Thoracic aorta (tissue), 2 donors: Measurements from ENCODE around the gene SUPT5H. TPM values are rescaled to one million over a fixed set of nuclear protein-coding genes. Genes with fewer than 3 reads are reported as not detected.

Experiments used
- ATAC-seq: fragments of 150-250 bp; one replicate; pipeline ENCODE4 v1.8.0; 2017; ENCODE audit warnings: low read depth; ENCODE audit not compliant: insufficient number of reproducible peaks, low FRiP score
- DNase-seq: peaks from one replicate; pipeline ENCODE4 v3.0.0-alpha.2; 2020; ENCODE audit warnings: low spot score
- H3K27ac ChIP-seq, 2 donors: fragments of 200-600 bp; sonication (generic); 1 replicate in 1 of 2; 2 replicates in 1 of 2; pipeline ENCODE4 v1.5.1; 2016; ENCODE audit warnings: mild to moderate bottlenecking in 2 of 2, moderate library complexity in 2 of 2
- H3K27me3 ChIP-seq: fragments of 200-600 bp; sonication (generic); replicated peaks from 2 replicates; pipeline ENCODE4 v1.6.0; 2016; ENCODE audit warnings: mild to moderate bottlenecking; ENCODE audit not compliant: insufficient read depth
- H3K36me3 ChIP-seq: fragments of 200-600 bp; sonication (generic); one replicate; pipeline ENCODE4 v1.5.1; 2016
- H3K4me1 ChIP-seq, 2 donors: fragments of 200-600 bp; sonication (generic); 1 replicate in 1 of 2; 2 replicates in 1 of 2; pipeline versions ENCODE4 v1.5.1 to v1.6.0; 2016; ENCODE audit warnings: low read depth in 2 of 2, mild to moderate bottlenecking in 1 of 2; ENCODE audit not compliant: control insufficient read depth in 1 of 2
- H3K4me3 ChIP-seq: fragments of 200-600 bp; sonication (generic); 2 replicates; pipeline ENCODE4 v1.5.1; 2016; ENCODE audit warnings: mild to moderate bottlenecking
- H3K9me3 ChIP-seq: fragments of 200-600 bp; sonication (generic); 2 replicates; pipeline ENCODE4 v1.5.1; 2016
- total RNA-seq, 2 donors: library from RNA; depleted of rRNA; stranded (reverse); fragments of >200 nt; gene quantifications; one replicate each; pipeline versions ENCODE4 v1.1.0 to v1.2.3, GENCODE V29; 2016
- TF ChIP-seq, protein P1 (sequence below): fragments of 200-600 bp; sonication (generic); IDR thresholded peaks from one replicate; pipeline ENCODE4 v1.5.1; 2019; ENCODE audit warnings: antibody characterized with exemption

The SUPT5H gene
- total RNA-seq: 100 to 1,000 TPM in 1 of 2 donors, 10 to 100 TPM in 1; 94.4 to 157 TPM

DNA sequence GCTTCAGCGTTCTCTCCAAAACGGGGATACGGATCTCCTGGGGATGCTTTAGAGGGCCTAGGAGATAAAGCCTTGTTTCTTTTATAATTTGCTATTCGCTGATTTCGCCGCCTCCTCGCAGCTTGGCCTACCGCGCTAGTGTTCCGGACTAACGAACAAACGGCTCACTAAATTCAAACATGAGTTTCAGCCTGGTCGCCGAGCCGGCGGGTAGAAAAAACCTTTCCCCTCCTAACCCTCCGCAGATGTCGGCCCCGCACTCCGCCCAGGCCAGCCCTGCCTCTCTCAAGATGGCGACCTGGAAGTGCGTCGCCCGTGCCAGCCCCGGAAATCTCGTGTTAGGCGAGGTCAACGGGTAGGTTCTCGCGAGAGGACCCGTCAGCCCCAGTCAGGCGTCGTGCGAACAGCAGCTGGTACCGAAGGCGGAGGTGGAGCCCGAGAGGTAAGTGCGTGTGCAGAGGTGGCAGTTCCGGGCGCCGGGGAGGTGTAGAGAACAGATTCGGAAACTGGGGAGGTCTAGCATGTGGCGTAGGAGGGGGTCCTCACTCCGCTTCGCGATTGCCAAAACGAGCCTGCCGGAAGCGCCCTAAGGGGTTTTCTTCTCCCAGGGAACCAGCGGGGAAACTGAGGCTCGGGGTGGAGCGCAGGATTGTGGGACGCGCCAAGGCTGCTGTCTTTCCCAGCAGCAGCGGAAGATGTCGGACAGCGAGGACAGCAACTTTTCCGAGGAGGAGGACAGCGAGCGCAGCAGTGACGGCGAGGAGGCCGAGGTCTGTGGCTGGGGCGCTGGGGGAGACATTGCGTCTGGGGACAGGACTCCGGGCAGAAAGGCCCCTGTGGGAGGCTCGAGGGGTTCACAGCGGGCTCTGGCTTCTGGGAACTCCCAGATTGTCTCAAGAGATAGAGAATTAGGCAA is at the start of gene SUPT5H:
SUPT5H (plus strand) TSS at position 387 of the 916 bp plus-strand sequence; CDS start at position 696, 309 bp downstream.
- TF ChIP-seq, protein P1, sequence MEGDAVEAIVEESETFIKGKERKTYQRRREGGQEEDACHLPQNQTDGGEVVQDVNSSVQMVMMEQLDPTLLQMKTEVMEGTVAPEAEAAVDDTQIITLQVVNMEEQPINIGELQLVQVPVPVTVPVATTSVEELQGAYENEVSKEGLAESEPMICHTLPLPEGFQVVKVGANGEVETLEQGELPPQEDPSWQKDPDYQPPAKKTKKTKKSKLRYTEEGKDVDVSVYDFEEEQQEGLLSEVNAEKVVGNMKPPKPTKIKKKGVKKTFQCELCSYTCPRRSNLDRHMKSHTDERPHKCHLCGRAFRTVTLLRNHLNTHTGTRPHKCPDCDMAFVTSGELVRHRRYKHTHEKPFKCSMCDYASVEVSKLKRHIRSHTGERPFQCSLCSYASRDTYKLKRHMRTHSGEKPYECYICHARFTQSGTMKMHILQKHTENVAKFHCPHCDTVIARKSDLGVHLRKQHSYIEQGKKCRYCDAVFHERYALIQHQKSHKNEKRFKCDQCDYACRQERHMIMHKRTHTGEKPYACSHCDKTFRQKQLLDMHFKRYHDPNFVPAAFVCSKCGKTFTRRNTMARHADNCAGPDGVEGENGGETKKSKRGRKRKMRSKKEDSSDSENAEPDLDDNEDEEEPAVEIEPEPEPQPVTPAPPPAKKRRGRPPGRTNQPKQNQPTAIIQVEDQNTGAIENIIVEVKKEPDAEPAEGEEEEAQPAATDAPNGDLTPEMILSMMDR: no peak
- peak within 1 kb of the TSS; percentile 71 for H3K4me3 ChIP-seq
- peaks cover 23 to 50% of the 10 kb centered on the region in 2 donors for H3K4me1 ChIP-seq
- H3K9me3 ChIP-seq: no peaks in the 10 kb centered on the region
- ATAC-seq (peak; percentile 95), DNase-seq (peak; percentile 79)
- H3K27ac ChIP-seq: peak within 1 kb of the TSS; percentile 75 to 97
- peaks cover 4% of the 10 kb centered on the region for H3K36me3 ChIP-seq
- H3K27me3 ChIP-seq: no peaks in the 10 kb centered on the region

DNA sequence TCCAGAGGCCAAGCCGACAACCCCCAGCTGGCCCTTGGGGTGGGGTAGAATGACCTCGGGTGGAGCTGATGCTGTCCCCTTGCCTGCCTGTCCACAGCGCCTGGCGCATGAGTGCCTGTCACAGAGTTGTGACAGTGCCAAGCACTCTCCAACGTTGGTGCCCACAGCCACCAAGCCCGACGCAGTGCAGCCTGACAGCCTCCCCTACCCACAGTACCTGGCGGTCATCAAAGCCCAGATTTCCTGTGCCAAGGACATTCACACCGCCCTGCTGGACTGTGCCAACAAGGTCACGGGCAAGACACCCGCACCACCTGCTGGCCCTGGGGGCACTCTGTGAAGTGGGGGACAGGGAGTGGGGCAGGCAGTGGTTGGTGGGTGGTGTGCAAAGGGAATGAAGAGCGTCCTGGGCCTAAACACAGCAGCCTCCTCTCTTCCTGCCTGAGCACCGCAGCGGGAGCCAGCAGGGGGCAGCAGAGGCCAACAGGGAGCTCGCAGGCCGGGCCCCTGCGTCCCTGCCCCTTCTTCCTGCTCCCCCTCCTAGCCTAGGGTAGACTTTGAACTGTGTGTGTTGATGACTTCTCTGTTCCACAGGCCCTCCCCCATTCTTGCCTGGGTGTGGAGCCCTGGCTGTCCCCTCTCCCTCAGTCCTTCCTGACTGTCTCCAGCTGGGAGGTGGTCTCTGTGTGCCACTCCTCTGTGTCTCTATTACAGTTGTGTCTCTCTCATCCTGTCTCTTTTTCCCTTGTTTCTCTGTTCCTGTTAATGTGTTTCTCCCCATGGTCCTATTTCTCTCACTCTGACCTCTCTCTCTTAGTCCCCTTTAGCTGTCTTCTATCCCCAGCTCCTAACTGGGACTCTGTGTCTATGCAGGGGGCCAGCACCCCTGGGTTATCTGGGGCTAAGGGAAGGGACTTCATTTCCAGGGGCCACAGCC is 47.8 kb upstream of the SUPT5H start:
- TF ChIP-seq, protein P1: peak; percentile 95
- peak; percentile 31 for ATAC-seq
- DNase-seq: no peak
- Histone ChIP-seq H3K27me3 (no peaks in the 10 kb centered on the region), H3K9me3 (no peaks in the 10 kb centered on the region), H3K4me1 (peaks cover 13 to 41% of the 10 kb centered on the region in 2 donors), H3K36me3 (peaks cover 16% of the 10 kb centered on the region), H3K27ac (peak overlapping the region; percentile 83 to 92), H3K4me3 (peak overlapping the region; percentile 42)

DNA sequence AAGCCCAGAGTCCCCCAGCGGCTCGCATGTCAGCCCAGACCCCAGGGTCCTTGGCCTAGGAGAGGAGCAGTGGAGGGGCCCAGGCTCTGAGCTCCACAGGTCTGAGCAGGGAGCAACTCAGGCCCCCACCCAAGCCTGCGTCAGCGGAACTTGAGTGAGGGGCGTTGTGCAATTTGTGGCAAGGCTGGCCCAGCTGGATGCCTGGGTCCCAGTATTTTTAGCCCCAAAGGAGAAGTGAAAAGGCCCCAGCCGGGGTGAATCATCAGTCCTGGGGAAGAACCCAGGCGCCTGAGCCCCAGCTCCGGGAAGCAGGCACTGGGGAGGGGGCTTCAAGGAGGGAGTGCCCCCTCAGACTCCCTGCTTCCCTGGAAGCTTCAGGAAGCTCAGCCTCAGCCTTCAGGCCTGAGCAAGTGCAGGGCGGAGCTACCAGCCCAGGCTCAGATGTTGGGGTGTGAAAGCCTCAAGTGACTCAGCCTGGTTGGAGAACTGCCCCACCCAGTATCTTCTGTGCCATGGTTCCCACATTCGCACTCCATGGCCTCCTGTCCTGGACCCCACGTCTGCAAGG is 47.0 kb upstream of the SUPT5H start:
- peak overlapping the region; percentile 42 for H3K4me3 ChIP-seq

DNA sequence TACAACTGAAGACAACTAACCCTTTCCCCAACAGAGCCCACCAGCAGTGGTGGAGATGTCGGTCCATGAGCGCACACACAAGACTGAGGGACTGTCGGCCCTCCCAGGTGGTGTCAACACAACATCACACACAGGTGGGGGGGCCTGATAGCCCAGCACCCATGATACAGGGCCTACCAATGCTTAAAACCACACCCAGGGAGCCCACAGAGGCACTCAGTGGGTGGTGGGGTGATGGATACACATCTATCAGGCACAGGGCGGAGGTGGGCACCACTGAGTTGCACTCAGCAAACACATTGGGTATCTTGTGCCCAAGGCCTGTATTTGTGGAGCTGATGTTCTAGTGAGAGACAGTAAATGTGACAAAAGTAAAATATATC is 45.7 kb upstream of the SUPT5H start:
- Histone ChIP-seq H3K4me3 (no peak overlapping the region), H3K27me3 (no peaks in the 10 kb centered on the region), H3K27ac (peak overlapping the region in 1 of 2 donors; percentile 92), H3K9me3 (no peaks in the 10 kb centered on the region), H3K36me3 (peaks cover 9% of the 10 kb centered on the region), H3K4me1 (peaks cover 20 to 47% of the 10 kb centered on the region in 2 donors)
- DNase-seq (no peak), ATAC-seq (no peak)
- TF ChIP-seq, protein P1: no peak

More for the DNA sequence above, 47.0 kb upstream of the SUPT5H start:
- Histone ChIP-seq H3K27ac (peak overlapping the region; percentile 83 to 92), H3K27me3 (no peaks in the 10 kb centered on the region), H3K36me3 (peaks cover 14% of the 10 kb centered on the region), H3K4me1 (peaks cover 13 to 39% of the 10 kb centered on the region in 2 donors), H3K9me3 (no peaks in the 10 kb centered on the region)
- DNase-seq: no peak
- TF ChIP-seq, protein P1: no peak
- ATAC-seq: no peak
